Keratinocyte (primary cell): ENCODE data around the gene ANGPT4. TPM values are rescaled to one million over a fixed set of nuclear protein-coding genes. Genes with fewer than 3 reads are reported as not detected.

Experiments
- DNase-seq: peaks from one replicate; pipeline ENCODE4 v3.0.0-alpha.2; 2011; ENCODE audit warnings: low read depth, missing footprints, low spot score
- FAIRE-seq: peaks from 2 replicates; lab custom pipeline; 2011; peaks lifted over from hg19 to GRCh38; lab: Jason Lieb, UNC
- H2AFZ ChIP-seq: 2 replicates; pipeline ENCODE4 v1.6.0; 2012; ENCODE audit warnings: low read length, control low read depth, inconsistent platforms; ENCODE audit not compliant: control insufficient read depth
- H3K27ac ChIP-seq: 2 replicates; pipeline ENCODE4 v1.5.1; 2011; ENCODE audit warnings: low read length; ENCODE audit not compliant: control insufficient read depth, insufficient read depth
- H3K27me3 ChIP-seq: 3 replicates; pipeline ENCODE4 v1.6.0; 2011; ENCODE audit warnings: low read length; ENCODE audit not compliant: control insufficient read depth, insufficient read depth; ENCODE audit errors: extremely low read depth
- H3K36me3 ChIP-seq, 2 experiments: 2 replicates in 1 of 2; 3 replicates in 1 of 2; pipeline ENCODE4 v1.5.1; 2011; ENCODE audit warnings: low read length in 2 of 2, mild to moderate bottlenecking in 1 of 2; ENCODE audit not compliant: control insufficient read depth in 2 of 2, insufficient read depth in 2 of 2; ENCODE audit errors: extremely low read depth in 1 of 2
- H3K4me1 ChIP-seq: 3 replicates; pipeline ENCODE4 v1.5.1; 2011; ENCODE audit warnings: low read length; ENCODE audit not compliant: control insufficient read depth, insufficient read depth; ENCODE audit errors: extremely low read depth
- H3K4me2 ChIP-seq: 3 replicates; pipeline ENCODE4 v1.6.0; 2011; ENCODE audit warnings: low read depth, low read length; ENCODE audit not compliant: control insufficient read depth, insufficient read depth; ENCODE audit errors: extremely low read depth
- H3K4me3 ChIP-seq, 3 experiments: fragments of 200-600 bp in 1 of 3; sonication (generic) in 1 of 3; 2 replicates in 2 of 3; 3 replicates in 1 of 3; pipeline ENCODE4 v1.5.1; 2011 to 2016; ENCODE audit warnings: low read length in 3 of 3, mild to moderate bottlenecking in 3 of 3, control low read depth in 2 of 3, inconsistent platforms in 1 of 3, low read depth in 1 of 3, mixed read lengths in 1 of 3, mixed run types in 1 of 3, moderate library complexity in 1 of 3; ENCODE audit not compliant: control insufficient read depth in 2 of 3, insufficient read depth in 2 of 3; ENCODE audit errors: extremely low read depth in 1 of 3
- H3K79me2 ChIP-seq: 2 replicates; pipeline ENCODE4 v1.6.0; 2012; ENCODE audit warnings: low read length; ENCODE audit not compliant: control insufficient read depth, insufficient read depth
- H3K9ac ChIP-seq: 3 replicates; pipeline ENCODE4 v1.6.0; 2011; ENCODE audit warnings: low read length; ENCODE audit not compliant: control insufficient read depth, insufficient read depth; ENCODE audit errors: extremely low read depth
- H3K9me1 ChIP-seq: 3 replicates; pipeline ENCODE4 v1.6.0; 2011; ENCODE audit warnings: low read length; ENCODE audit not compliant: control insufficient read depth, insufficient read depth; ENCODE audit errors: extremely low read depth
- H3K9me3 ChIP-seq: 2 replicates; pipeline ENCODE4 v1.5.1; 2012; ENCODE audit warnings: low read depth, low read length; ENCODE audit not compliant: control insufficient read depth
- H4K20me1 ChIP-seq: 3 replicates; pipeline ENCODE4 v1.6.0; 2011; ENCODE audit warnings: low read length; ENCODE audit not compliant: control insufficient read depth, insufficient read depth; ENCODE audit errors: extremely low read depth
- EZH2 ChIP-seq: IDR thresholded peaks from one replicate; pipeline ENCODE4 v1.6.1; 2012; ENCODE audit warnings: inconsistent platforms, mild to moderate bottlenecking, low read length, moderate library complexity
- dilution Hi-C: fragments of 300-500 bp; cut with MboI; formaldehyde crosslinking; loops from one replicate; pipeline ENCODE4 v1.7.0; 2020; ENCODE audit warnings: low sequenced_read_pairs; ENCODE audit not compliant: extremely low pct_ligation_motif_present
- polyA plus RNA-seq, 5 experiments: library from polyadenylated mRNA; depleted of rRNA in 3 of 5; stranded (reverse) in 3 of 5; stranded (forward) in 1 of 5; unstranded in 1 of 5; fragments of >200 nt; gene quantifications; 1 replicate in 1 of 5; 2 replicates in 3 of 5; 3 replicates in 1 of 5; pipeline versions ENCODE4 v1.2.1 to v1.2.3, GENCODE V29; 2011 to 2012; ENCODE audit warnings: missing spikeins in 2 of 5, low read depth in 1 of 5, low replicate concordance in 1 of 5
- TF ChIP-seq, protein P1 (sequence below), 3 experiments: IDR thresholded peaks in 1 of 3; conservative IDR thresholded peaks in 1 of 3; optimal IDR thresholded peaks in 1 of 3; 2 replicates in 2 of 3; 3 replicates in 1 of 3; pipeline versions ENCODE3 to v1.5.1; 2011; ENCODE audit warnings: low read length in 3 of 3, mild to moderate bottlenecking in 3 of 3, moderate library complexity in 2 of 3, control low read depth in 1 of 3, inconsistent platforms in 1 of 3; ENCODE audit not compliant: insufficient read depth in 2 of 3; ENCODE audit errors: extremely low read depth in 1 of 3

ANGPT4 gene
- polyA plus RNA-seq, 1 donor (not counting 4 experiments of a cell fraction or from before 2014, with no cell fraction given) = not detected

DNA sequence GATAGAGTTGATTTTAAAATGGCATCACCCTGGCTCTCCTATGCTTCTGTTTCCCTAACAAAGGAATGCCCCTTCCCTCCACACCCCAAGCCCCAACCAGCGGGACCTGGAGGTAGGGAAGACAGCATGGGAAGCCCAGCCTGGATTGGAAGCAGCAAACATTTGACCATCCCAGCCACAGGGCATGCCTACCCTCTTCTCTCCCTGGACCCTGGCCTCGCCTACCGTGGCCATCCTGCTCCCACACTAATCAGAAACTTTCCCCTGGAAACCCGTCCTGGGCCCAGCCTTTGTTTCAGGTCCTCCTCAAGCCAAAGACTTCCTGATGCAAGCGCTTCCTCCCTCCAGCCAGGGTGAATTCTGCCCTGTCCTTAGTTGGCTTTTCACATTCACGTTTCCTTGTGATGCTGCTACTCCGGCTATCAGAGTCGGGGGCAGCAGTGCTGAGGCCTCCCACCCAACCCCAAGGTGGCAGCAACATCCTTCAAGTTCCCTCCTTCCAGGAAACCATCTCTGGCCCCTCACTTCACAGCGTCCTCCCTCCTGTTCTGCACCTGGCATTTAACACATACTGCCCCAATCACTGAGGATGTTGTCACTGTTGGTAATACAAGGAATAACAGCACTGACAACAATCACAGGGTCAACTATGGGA lies 18.2 kb upstream of the ANGPT4 start:
- no peaks in the 10 kb centered on the region for H3K27me3 ChIP-seq
- DNase-seq (no peak), FAIRE-seq (no peak)
- no peak overlapping the region for H3K4me2 ChIP-seq
- H3K9me3 ChIP-seq = peaks cover 5% of the 10 kb centered on the region
- no peaks in the 10 kb centered on the region for H3K79me2 ChIP-seq
- TF ChIP-seq, protein P1, sequence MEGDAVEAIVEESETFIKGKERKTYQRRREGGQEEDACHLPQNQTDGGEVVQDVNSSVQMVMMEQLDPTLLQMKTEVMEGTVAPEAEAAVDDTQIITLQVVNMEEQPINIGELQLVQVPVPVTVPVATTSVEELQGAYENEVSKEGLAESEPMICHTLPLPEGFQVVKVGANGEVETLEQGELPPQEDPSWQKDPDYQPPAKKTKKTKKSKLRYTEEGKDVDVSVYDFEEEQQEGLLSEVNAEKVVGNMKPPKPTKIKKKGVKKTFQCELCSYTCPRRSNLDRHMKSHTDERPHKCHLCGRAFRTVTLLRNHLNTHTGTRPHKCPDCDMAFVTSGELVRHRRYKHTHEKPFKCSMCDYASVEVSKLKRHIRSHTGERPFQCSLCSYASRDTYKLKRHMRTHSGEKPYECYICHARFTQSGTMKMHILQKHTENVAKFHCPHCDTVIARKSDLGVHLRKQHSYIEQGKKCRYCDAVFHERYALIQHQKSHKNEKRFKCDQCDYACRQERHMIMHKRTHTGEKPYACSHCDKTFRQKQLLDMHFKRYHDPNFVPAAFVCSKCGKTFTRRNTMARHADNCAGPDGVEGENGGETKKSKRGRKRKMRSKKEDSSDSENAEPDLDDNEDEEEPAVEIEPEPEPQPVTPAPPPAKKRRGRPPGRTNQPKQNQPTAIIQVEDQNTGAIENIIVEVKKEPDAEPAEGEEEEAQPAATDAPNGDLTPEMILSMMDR (optimal IDR thresholded peaks at IDR 0.05 in 1 of 3, IDR thresholded peaks at IDR 0.05 in 1 of 3, conservative IDR thresholded peaks at IDR 0.05 in 1 of 3; ENCODE audit: extremely low read depth in 1 of 3, insufficient read depth in 2 of 3, low read length in 3 of 3) = no peak
- TF ChIP-seq EZH2 = no peak
- no peak overlapping the region for H3K27ac ChIP-seq
- no peak overlapping the region for H2AFZ ChIP-seq
- H3K9me1 ChIP-seq = no peaks in the 10 kb centered on the region
- no peaks in the 10 kb centered on the region for H3K36me3 ChIP-seq
- dilution Hi-C loops = no loop called here
- H3K9ac ChIP-seq = no peak overlapping the region
- H3K4me3 ChIP-seq = no peak overlapping the region
- H4K20me1 ChIP-seq = no peaks in the 10 kb centered on the region
- no peaks in the 10 kb centered on the region for H3K4me1 ChIP-seq

DNA sequence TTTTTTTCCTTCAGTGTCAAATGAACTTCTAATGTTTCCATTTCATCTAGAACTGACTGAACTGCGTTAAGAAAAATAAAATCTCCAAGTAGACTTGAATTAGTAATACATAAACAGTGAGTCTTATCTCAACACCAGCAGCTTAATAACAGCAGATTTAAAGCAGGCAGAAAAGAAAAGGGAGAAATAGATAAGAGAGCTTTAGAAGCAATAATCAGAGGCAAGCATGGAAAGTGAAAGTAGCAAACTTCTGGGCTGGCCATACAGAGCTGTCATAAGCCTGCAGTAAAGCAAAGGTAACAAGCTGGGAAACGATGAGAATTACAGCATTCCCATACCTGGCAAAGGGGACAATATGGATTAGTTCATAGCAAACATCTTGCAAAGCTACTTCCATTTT lies 16.9 kb upstream of the ANGPT4 start:
- H2AFZ ChIP-seq = no peak overlapping the region
- H3K27ac ChIP-seq = no peak overlapping the region
- no peaks in the 10 kb centered on the region for H4K20me1 ChIP-seq
- H3K4me2 ChIP-seq = no peak overlapping the region
- no peak overlapping the region for H3K9ac ChIP-seq
- no peak for DNase-seq
- H3K4me1 ChIP-seq = no peaks in the 10 kb centered on the region
- no peaks in the 10 kb centered on the region for H3K9me1 ChIP-seq
- H3K9me3 ChIP-seq = peaks cover 5% of the 10 kb centered on the region
- FAIRE-seq = no peak
- TF ChIP-seq EZH2 = no peak
- TF ChIP-seq, protein P1 (optimal IDR thresholded peaks at IDR 0.05 in 1 of 3, IDR thresholded peaks at IDR 0.05 in 1 of 3, conservative IDR thresholded peaks at IDR 0.05 in 1 of 3; ENCODE audit: extremely low read depth in 1 of 3, insufficient read depth in 2 of 3, low read length in 3 of 3) = no peak
- dilution Hi-C loops = no loop called here
- no peaks in the 10 kb centered on the region for H3K27me3 ChIP-seq
- H3K36me3 ChIP-seq = no peaks in the 10 kb centered on the region
- H3K4me3 ChIP-seq = no peak overlapping the region
- H3K79me2 ChIP-seq = no peaks in the 10 kb centered on the region
